Activated T-helper 1 cell treated with anti-CD3 and anti-CD28 coated beads, Interleukin-2, amount 50 U/mL, for 16 hours (primary cell): ENCODE results near the gene EHHADH.

ENCODE experiments used
- DNase-seq, 2 donors: peaks; one replicate each; pipeline ENCODE4 v3.0.0-alpha.2; 2020; ENCODE audit warnings: low read depth in 1 of 2, low spot score in 1 of 2

EHHADH gene

GRCh38 chr3:185199206-185199605 is 54.6 kb downstream of the EHHADH start:
- DNase-seq = no peak

- no peak for DNase-seq
These were observed 56.8 kb downstream of the EHHADH start for GRCh38 chr3:185197068-185197467.

- DNase-seq = no peak
These were observed 58.2 kb downstream of the EHHADH start for GRCh38 chr3:185195652-185196051.

GRCh38 chr3:185188816-185189215 is 65.0 kb downstream of the EHHADH start:
- no peak for DNase-seq

GRCh38 chr3:185187391-185187790 is 66.5 kb downstream of the EHHADH start:
- DNase-seq = no peak

GRCh38 chr3:185176750-185177359 is 77.0 kb downstream of the EHHADH start:
- no peak for DNase-seq

GRCh38 chr3:185175370-185175987 is 78.4 kb downstream of the EHHADH start:
- DNase-seq = no peak

GRCh38 chr3:185172086-185173049 is 81.5 kb downstream of the EHHADH start:
- no peak for DNase-seq

- no peak for DNase-seq
These were observed 89.2 kb downstream of the EHHADH start for GRCh38 chr3:185164428-185165217.

- DNase-seq = no peak
These were observed 91.2 kb downstream of the EHHADH start for GRCh38 chr3:185162634-185163033.

GRCh38 chr3:185161761-185162160 is 92.1 kb downstream of the EHHADH start:
- DNase-seq = no peak

GRCh38 chr3:185157347-185157746 is 96.5 kb downstream of the EHHADH start:
- no peak for DNase-seq

GRCh38 chr3:185155678-185156077 is 98.2 kb downstream of the EHHADH start:
- no peak for DNase-seq

GRCh38 chr3:185153861-185154629 is 99.8 kb downstream of the EHHADH start:
- DNase-seq = no peak

- no peak for DNase-seq
These were observed 100.6 kb downstream of the EHHADH start for GRCh38 chr3:185153171-185153771.

- DNase-seq = no peak
These were observed 101.3 kb downstream of the EHHADH start, which contains the start of gene C3orf70 for GRCh38 chr3:185152410-185153170. Gene C3orf70 (minus strand): TSS chr3:185153060. CDS start chr3:185152823, 237 bp downstream.

- DNase-seq = no peak
These were observed 101.9 kb downstream of the EHHADH start for GRCh38 chr3:185151964-185152409.

- no peak for DNase-seq
These were observed 102.5 kb downstream of the EHHADH start for GRCh38 chr3:185151101-185151963.
